Endothelial cell of umbilical vein (primary cell): Measurements from ENCODE around the gene LYPD1.

ENCODE experiments used
- FOS ChIP-seq: IDR thresholded peaks from 2 replicates; pipeline ENCODE4 v1.6.1; 2011; ENCODE audit warnings: mild to moderate bottlenecking, low read length, moderate library complexity, borderline replicate concordance; ENCODE audit not compliant: insufficient read depth
- POLR2A ChIP-seq: IDR thresholded peaks from 2 replicates; pipeline ENCODE4 v1.6.1; 2012; ENCODE audit warnings: low read depth, mild to moderate bottlenecking, control low read depth, low read length
- TF ChIP-seq, protein P1 (sequence below), 2 donors: IDR thresholded peaks; 1 replicate in 1 of 2; 2 replicates in 1 of 2; pipeline ENCODE4 v1.5.1; 2011; ENCODE audit warnings: low read length in 2 of 2, mild to moderate bottlenecking in 2 of 2, moderate library complexity in 2 of 2, control low read depth in 1 of 2, inconsistent platforms in 1 of 2, low read depth in 1 of 2; ENCODE audit not compliant: insufficient read depth in 1 of 2; ENCODE audit errors: extremely low read depth in 1 of 2

DNA sequence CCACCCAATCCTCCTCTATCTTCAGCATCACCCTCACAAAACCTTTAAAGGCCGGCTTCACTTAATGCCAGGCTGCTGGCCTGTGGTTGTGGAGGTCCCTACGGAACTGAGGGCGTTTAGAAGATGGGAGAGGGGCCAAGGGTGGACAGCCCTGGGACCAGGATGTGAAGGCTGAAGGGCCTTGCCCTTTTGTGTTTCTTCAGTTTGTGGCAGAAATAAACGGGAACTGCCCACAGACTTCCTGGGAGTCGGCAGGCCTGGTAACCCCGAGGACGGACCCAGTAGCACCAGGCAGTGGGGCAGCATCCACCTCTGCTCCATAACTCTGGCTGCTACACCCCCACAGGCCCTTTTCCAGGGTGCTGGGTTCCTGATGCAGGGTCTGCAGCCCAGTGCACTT, 51.3 kb downstream of the LYPD1 start:
- TF ChIP-seq FOS (no peak), POLR2A (no peak)
- TF ChIP-seq, protein P1, sequence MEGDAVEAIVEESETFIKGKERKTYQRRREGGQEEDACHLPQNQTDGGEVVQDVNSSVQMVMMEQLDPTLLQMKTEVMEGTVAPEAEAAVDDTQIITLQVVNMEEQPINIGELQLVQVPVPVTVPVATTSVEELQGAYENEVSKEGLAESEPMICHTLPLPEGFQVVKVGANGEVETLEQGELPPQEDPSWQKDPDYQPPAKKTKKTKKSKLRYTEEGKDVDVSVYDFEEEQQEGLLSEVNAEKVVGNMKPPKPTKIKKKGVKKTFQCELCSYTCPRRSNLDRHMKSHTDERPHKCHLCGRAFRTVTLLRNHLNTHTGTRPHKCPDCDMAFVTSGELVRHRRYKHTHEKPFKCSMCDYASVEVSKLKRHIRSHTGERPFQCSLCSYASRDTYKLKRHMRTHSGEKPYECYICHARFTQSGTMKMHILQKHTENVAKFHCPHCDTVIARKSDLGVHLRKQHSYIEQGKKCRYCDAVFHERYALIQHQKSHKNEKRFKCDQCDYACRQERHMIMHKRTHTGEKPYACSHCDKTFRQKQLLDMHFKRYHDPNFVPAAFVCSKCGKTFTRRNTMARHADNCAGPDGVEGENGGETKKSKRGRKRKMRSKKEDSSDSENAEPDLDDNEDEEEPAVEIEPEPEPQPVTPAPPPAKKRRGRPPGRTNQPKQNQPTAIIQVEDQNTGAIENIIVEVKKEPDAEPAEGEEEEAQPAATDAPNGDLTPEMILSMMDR (IDR thresholded peaks at IDR 0.05; ENCODE audit: extremely low read depth in 1 of 2, insufficient read depth in 1 of 2, low read depth in 1 of 2, low read length in 2 of 2): no peak
